RWPE1 (cell line): ENCODE measurements around the gene CYP3A4.

Experiments used
- CTCF ChIA-PET: fragments of 350-600 bp; sonication (Branson Sonifier 250); formaldehyde crosslinking; extraction: SDS; loops from one replicate; lab custom pipeline; 2021; lab: Yijun Ruan, JAX
- POLR2A ChIA-PET: fragments of 400-600 bp; formaldehyde crosslinking; extraction: SDS; loops from one replicate; lab custom pipeline; 2020; ENCODE audit warnings: antibody characterized with exemption; ENCODE audit not compliant: low non-redundant PET; lab: Yijun Ruan, JAX
- DNase-seq: peaks from one replicate; pipeline ENCODE4 v3.0.0; 2012; ENCODE audit warnings: low spot score
- H3K27ac ChIP-seq: fragments of 450-650 bp; 2 replicates; pipeline ENCODE4 v1.5.1; 2017
- TF ChIP-seq, protein P1 (sequence below): fragments of 450-650 bp; conservative IDR thresholded peaks from 2 replicates; pipeline ENCODE4 v1.5.1; 2017; ENCODE audit warnings: low read depth, mild to moderate bottlenecking

Gene CYP3A4

DNA sequence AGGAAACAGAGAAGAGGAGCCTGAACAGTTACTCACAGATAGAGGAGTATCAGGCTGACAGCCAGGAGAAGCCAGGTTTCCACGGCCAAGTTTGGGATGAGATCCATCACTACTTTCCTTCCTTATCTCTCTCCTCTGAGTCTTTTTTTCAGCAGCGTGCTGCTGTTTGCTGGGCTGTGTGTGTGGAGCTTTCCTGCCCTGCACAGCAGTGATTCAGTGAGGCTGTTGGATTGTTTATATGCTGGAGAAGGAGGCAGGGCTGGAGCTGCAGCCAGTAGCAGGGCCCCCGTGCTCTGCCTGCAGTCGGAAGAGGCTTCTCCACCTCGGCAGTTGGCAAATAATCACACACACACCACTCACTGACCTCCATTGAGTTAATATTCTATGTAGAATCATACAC lies 49.0 kb downstream of the CYP3A4 start, which contains the start of gene CYP3A7:
Gene CYP3A7, minus strand, starts transcription at position 210 of the 400 bp plus-strand sequence. Its CDS starts 103 bp downstream, at position 107.
- H3K27ac ChIP-seq, result 0 out of 2 replicates have a peak within 1 kb of the TSS, but pooled peaks have one; percentile 5
- ChIA-PET CTCF (interaction anchor here (0.7 kb wide), 1 partner anchor 255 kb away, joined by 3 read pairs; no protein-coding TSS in a partner anchor), POLR2A (no interaction called here)
- TF ChIP-seq, protein P1, sequence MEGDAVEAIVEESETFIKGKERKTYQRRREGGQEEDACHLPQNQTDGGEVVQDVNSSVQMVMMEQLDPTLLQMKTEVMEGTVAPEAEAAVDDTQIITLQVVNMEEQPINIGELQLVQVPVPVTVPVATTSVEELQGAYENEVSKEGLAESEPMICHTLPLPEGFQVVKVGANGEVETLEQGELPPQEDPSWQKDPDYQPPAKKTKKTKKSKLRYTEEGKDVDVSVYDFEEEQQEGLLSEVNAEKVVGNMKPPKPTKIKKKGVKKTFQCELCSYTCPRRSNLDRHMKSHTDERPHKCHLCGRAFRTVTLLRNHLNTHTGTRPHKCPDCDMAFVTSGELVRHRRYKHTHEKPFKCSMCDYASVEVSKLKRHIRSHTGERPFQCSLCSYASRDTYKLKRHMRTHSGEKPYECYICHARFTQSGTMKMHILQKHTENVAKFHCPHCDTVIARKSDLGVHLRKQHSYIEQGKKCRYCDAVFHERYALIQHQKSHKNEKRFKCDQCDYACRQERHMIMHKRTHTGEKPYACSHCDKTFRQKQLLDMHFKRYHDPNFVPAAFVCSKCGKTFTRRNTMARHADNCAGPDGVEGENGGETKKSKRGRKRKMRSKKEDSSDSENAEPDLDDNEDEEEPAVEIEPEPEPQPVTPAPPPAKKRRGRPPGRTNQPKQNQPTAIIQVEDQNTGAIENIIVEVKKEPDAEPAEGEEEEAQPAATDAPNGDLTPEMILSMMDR, result no peak
- no peak for DNase-seq

DNA sequence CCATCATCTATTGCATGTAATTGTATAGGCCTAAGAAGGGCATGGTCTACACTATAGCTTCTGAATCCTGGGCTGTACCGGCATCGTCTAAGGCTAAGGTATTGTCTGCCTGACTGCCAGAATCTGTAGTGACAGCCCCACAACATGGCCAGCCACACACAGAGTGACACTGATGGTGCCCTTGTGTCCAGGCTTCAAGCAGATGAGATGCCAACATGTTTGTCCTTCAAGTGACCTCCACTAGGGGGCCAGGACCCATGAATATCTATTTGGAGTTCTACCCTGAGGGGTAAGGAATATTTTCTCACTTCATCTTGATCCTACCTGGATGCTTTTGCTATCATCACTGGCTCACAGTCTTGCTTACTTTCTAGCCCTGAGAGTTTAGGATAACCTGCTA lies 50.5 kb downstream of the CYP3A4 start:
- TF ChIP-seq, protein P1, result no peak
- H3K27ac ChIP-seq, result no peak overlapping the region
- ChIA-PET POLR2A (no interaction called here), CTCF (no interaction called here)
- DNase-seq, result no peak

DNA sequence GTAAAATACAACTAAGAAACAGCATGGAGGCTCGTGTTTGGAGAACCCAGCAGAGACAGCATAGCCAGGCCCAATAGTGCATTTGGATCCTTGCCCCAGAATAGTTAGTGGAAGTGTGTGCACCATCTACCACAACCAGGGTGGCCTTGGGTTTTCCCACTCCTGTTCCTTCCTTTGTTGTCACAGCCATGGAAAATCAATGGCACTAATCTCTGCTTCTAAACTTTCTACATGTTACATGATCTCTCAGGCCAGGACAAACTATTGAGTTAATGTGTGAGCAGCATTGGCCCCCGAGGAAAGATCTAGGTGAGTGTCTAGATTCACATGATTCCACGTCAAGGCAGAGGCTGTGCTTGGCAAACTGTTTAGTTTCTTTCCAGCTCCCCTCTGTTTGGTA lies 51.0 kb downstream of the CYP3A4 start:
- no peak for DNase-seq
- ChIA-PET CTCF (no interaction called here), POLR2A (no interaction called here)
- TF ChIP-seq, protein P1, result no peak
- no peak overlapping the region for H3K27ac ChIP-seq

- POLR2A ChIA-PET, result no interaction called here
- CTCF ChIA-PET, result interaction anchor here (0.6 kb wide), 1 partner anchor 1718 kb away, joined by 4 read pairs; no protein-coding TSS in a partner anchor
- TF ChIP-seq, protein P1, result no peak
These were observed 52.2 kb downstream of the CYP3A4 start for GRCh38 chr7:99731638-99732374.

GRCh38 chr7:99730992-99731391 lies 53.0 kb downstream of the CYP3A4 start:
- POLR2A ChIA-PET, result no interaction called here
- DNase-seq, result no peak
- TF ChIP-seq, protein P1, result no peak
- CTCF ChIA-PET, result interaction anchor here (0.5 to 0.9 kb wide), 2 partner anchors 35 to 107 kb away, joined by 3 read pairs; no protein-coding TSS in a partner anchor
- H3K27ac ChIP-seq, result no peak overlapping the region

More at GRCh38 chr7:99731638-99732374, 52.2 kb downstream of the CYP3A4 start:
- DNase-seq, result no peak
- no peak overlapping the region for H3K27ac ChIP-seq

GRCh38 chr7:99730238-99730810 lies 53.7 kb downstream of the CYP3A4 start:
- ChIA-PET POLR2A (no interaction called here), CTCF (interaction anchor here (0.5 to 0.9 kb wide), 3 partner anchors 14 to 108 kb away, joined by 3 to 5 read pairs (median 3); no protein-coding TSS in a partner anchor)
- no peak for DNase-seq
- H3K27ac ChIP-seq, result peak overlapping the region; percentile 57; the same call in 1 of the 2 replicates
- TF ChIP-seq, protein P1, result no peak
